Measurements from ENCODE around the gene SCN9A.

- no peak for TF ChIP-seq POLR2A (conservative IDR thresholded peaks at IDR 0.05)
- TF ChIP-seq CBX8 (IDR thresholded peaks at IDR 0.05; ENCODE audit: borderline replicate concordance, extremely low read depth, low read depth, low read length, poor library complexity, severe bottlenecking) = no peak
Observed at GRCh38 chr2:166410828-166411472, 35.2 kb upstream of the SCN9A start.
